Activated CD4-positive, CD25-positive, alpha-beta regulatory T cell (primary cell): Measurements from ENCODE around the gene SERPINH1.

Experiments used
- DNase-seq, 4 experiments: peaks; one replicate each; lab custom pipeline; 2025; lab: John Stamatoyannopoulos, UW

The SERPINH1 gene

GRCh38 chr11:75596914-75597313, 34.9 kb downstream of the SERPINH1 start:
- DNase-seq, result no peak

GRCh38 chr11:75597636-75598035, 35.6 kb downstream of the SERPINH1 start:
- DNase-seq, result no peak

- DNase-seq, result no peak
These were observed 36.2 kb downstream of the SERPINH1 start for GRCh38 chr11:75598264-75598663.

GRCh38 chr11:75598900-75599299, 36.8 kb downstream of the SERPINH1 start:
- DNase-seq, result no peak

GRCh38 chr11:75600356-75600755, 38.3 kb downstream of the SERPINH1 start:
- DNase-seq, result no peak

DNA sequence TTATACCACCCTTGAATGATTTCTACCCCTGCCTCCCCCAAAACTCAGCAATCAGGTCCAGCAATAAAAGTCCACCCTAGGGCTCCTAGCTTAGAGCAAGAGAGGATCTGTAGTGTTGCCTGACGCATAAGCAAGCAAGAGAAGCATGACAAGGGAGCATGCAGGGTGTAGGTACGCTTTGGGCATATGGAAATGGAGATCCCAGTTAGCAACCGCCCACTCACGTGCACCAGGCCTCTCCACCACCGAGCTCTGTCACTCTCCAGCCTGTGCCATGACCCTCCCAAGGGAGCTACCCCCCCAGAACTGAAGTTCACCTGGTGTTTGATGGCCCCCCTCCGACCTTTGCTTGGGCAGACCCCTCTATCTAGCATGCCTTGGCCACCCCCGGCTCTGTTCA, 39.4 kb downstream of the SERPINH1 start:
- DNase-seq, result no peak

DNA sequence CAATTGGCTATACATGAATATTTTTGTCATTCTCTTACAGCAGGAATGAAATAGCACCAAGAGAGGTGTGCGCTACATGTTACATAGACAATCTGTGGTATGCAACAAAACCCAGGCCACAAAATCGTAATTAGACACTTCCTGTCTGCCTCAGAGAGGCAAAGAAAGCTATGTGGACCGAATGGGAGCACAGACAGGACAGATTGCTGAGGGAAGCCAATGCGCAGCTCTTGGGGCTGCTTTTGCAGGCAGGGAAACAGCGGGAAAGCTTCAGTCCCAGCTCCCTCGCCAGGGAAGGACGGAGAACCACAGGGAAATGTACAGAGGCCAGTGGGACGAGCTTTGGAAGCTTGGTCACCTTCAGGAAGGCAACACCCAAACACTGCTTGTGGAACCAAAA, 40.9 kb downstream of the SERPINH1 start:
- DNase-seq, result no peak

- DNase-seq, result no peak
These were observed 42.0 kb downstream of the SERPINH1 start for GRCh38 chr11:75603791-75604736.

GRCh38 chr11:75606099-75606498, 44.0 kb downstream of the SERPINH1 start:
- DNase-seq, result no peak

DNA sequence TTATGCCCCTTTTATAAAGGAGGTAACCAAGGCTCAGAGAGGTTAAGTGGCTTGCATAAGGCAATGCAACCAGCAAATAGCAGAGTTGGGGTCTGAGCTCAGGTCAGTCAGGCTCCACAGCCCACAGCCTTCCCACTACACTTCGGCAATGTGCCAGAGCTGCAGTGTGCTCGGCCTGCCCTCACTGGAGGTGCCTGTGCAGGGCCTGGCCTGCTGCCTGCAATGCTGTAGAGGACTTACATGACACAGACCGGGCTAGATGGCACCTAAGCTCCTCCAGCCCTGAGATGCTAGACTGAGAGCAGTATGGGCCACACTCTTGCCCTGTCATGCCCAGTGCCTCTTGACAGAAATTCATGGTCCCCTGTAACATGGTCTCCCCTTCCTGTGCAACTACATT, 49.8 kb downstream of the SERPINH1 start:
- DNase-seq, result no peak

DNA sequence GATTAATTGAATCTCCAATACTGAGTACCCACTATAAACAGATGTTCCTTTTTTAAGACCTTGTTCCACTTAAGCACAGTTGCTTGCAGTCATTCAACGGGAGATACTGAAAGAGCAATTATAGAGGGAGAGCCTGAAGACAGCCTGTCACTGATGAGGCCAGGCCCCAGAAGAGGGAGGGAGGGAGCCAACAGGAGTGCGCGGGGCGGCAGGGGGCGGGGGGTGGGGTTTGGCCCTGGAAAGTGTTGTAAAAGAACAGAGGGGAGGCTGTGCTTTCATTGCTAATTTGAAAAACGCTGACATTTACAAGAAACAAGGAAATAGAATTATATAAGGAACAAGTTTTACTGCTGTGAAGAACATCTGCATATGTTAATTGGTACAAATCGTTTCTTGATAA, 53.7 kb downstream of the SERPINH1 start:
- no peak for DNase-seq

DNA sequence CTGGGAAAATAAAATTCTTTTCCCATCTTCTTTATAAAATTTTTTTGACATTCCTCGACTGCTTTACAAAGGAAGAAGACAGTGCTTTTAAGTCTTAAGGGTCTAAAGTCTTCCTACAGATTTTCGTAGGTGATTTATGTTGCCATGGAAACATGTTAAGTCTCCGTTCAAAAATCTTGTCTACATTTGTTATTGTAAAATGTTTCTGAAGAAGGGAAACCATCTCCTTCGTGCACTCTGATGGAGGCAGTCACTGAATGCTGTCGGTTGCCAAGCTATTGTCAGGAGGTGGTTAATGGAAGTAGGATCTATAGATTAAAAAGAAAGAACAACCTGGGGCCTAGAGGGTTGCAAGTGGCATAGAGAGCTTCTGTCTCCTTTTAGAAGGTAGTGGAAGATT, 54.2 kb downstream of the SERPINH1 start:
- DNase-seq, result no peak
